Sigmoid colon (tissue), 4 donors: ENCODE results near the gene HECTD3.

Source experiments
- EP300 ChIP-seq, 4 donors: sonication (generic); formaldehyde crosslinking; IDR thresholded peaks; one replicate each; pipeline ENCODE4 v1.6.1; 2017; ENCODE audit warnings: antibody characterized with exemption in 4 of 4
- POLR2A ChIP-seq, 2 donors: fragments of 450-650 bp; IDR thresholded peaks; one replicate each; pipeline ENCODE4 v1.6.1; 2016; ENCODE audit warnings: antibody characterized with exemption in 2 of 2, mild to moderate bottlenecking in 2 of 2, moderate library complexity in 2 of 2
- TF ChIP-seq, protein P1 (sequence below), 4 experiments: fragments of 450-650 bp in 3 of 4; fragments of 200-600 bp in 1 of 4; IDR thresholded peaks; one replicate each; pipeline ENCODE4 v1.5.1; 2016 to 2019; ENCODE audit warnings: antibody characterized with exemption in 4 of 4, mild to moderate bottlenecking in 3 of 4, moderate library complexity in 2 of 4

DNA sequence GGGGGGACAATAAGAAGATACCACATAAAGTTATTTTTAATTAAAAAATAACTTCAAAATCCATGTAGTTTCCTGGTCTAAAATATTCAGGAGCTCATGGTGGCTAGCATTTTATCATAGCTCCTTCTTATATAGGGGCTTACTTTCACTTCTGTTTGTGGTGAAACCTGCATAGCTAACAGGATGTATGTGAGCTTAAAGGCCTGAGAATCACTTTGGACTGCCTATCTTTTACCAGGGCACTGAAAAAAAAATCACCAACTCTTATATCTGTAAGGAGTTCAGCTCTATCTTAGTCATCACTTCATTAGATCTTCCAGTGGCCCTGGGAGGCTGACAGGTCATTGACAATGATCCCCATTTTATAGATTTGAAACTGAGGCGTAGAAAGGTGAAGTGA, 22.2 kb upstream of the HECTD3 start:
- TF ChIP-seq, protein P1, sequence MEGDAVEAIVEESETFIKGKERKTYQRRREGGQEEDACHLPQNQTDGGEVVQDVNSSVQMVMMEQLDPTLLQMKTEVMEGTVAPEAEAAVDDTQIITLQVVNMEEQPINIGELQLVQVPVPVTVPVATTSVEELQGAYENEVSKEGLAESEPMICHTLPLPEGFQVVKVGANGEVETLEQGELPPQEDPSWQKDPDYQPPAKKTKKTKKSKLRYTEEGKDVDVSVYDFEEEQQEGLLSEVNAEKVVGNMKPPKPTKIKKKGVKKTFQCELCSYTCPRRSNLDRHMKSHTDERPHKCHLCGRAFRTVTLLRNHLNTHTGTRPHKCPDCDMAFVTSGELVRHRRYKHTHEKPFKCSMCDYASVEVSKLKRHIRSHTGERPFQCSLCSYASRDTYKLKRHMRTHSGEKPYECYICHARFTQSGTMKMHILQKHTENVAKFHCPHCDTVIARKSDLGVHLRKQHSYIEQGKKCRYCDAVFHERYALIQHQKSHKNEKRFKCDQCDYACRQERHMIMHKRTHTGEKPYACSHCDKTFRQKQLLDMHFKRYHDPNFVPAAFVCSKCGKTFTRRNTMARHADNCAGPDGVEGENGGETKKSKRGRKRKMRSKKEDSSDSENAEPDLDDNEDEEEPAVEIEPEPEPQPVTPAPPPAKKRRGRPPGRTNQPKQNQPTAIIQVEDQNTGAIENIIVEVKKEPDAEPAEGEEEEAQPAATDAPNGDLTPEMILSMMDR (IDR thresholded peaks at IDR 0.05) = no peak
- no peak for TF ChIP-seq EP300 (IDR thresholded peaks at IDR 0.05)
- TF ChIP-seq POLR2A (IDR thresholded peaks at IDR 0.05) = no peak
